ENCODE data around the gene GNB3.

Gene GNB3

GRCh38 chr12:6827982-6828780 lies 12.5 kb upstream of the GNB3 start, which contains the start of gene P3H3:
TSS of gene P3H3 (plus strand) at chr12:6828407. CDS start at chr12:6828441, 34 bp downstream.
- TF ChIP-seq CTCF (IDR thresholded peaks at IDR 0.05; ENCODE audit: unreplicated experiment in 3 of 3) = no peak
- peaks cover 44% of the 10 kb centered on the region for H3K4me1 Mint-ChIP-seq
- H3K36me3 Mint-ChIP-seq (ENCODE audit: low read depth) = peaks cover 22% of the 10 kb centered on the region
- H3K27ac Mint-ChIP-seq = peak within 1 kb of the TSS; percentile 98 to 99 (median 98)
- H3K9me3 Mint-ChIP-seq = no peaks in the 10 kb centered on the region
- H3K4me3 Mint-ChIP-seq = peak within 1 kb of the TSS; percentile 96 to 100 (median 97)
- peaks cover 3% of the 10 kb centered on the region for H3K27me3 Mint-ChIP-seq (ENCODE audit: low read depth)

- peaks cover 30% of the 10 kb centered on the region for H3K36me3 Mint-ChIP-seq (ENCODE audit: low read depth)
- peak overlapping the region; percentile 96 to 100 (median 97) for H3K4me3 Mint-ChIP-seq
- no peaks in the 10 kb centered on the region for H3K9me3 Mint-ChIP-seq
- no peak for TF ChIP-seq CTCF (IDR thresholded peaks at IDR 0.05; ENCODE audit: unreplicated experiment in 3 of 3)
- peak overlapping the region; percentile 94 to 99 (median 98) for H3K27ac Mint-ChIP-seq
- peaks cover 3% of the 10 kb centered on the region for H3K27me3 Mint-ChIP-seq (ENCODE audit: low read depth)
- H3K4me1 Mint-ChIP-seq = peaks cover 42% of the 10 kb centered on the region
Observed at GRCh38 chr12:6828781-6829535, 11.8 kb upstream of the GNB3 start.

- Mint-ChIP-seq H3K36me3 (ENCODE audit: low read depth) (peaks cover 35% of the 10 kb centered on the region), H3K4me1 (peaks cover 37% of the 10 kb centered on the region), H3K27me3 (ENCODE audit: low read depth) (peaks cover 3% of the 10 kb centered on the region), H3K9me3 (no peaks in the 10 kb centered on the region), H3K27ac (peak overlapping the region; percentile 94 to 99 (median 98)), H3K4me3 (peak overlapping the region; percentile 96 to 100 (median 97))
- TF ChIP-seq CTCF (IDR thresholded peaks at IDR 0.05; ENCODE audit: unreplicated experiment in 3 of 3) = peak in 1 of 3 experiments; percentile 10
Observed at GRCh38 chr12:6829536-6830220, 11.0 kb upstream of the GNB3 start.

GRCh38 chr12:6830286-6830890 lies 10.3 kb upstream of the GNB3 start:
- peaks cover 30% of the 10 kb centered on the region for H3K4me1 Mint-ChIP-seq
- H3K27me3 Mint-ChIP-seq (ENCODE audit: low read depth) = peaks cover 3% of the 10 kb centered on the region
- H3K36me3 Mint-ChIP-seq (ENCODE audit: low read depth) = peaks cover 38% of the 10 kb centered on the region
- H3K4me3 Mint-ChIP-seq = peak overlapping the region; percentile 96 to 100 (median 97)
- TF ChIP-seq CTCF (IDR thresholded peaks at IDR 0.05; ENCODE audit: unreplicated experiment in 3 of 3) = no peak
- H3K27ac Mint-ChIP-seq = peak overlapping the region; percentile 30 to 99 (median 70)
- H3K9me3 Mint-ChIP-seq = no peaks in the 10 kb centered on the region

GRCh38 chr12:6830999-6831398 lies 9.7 kb upstream of the GNB3 start:
- no peak for TF ChIP-seq CTCF (IDR thresholded peaks at IDR 0.05; ENCODE audit: unreplicated experiment in 3 of 3)
- Mint-ChIP-seq H3K4me3 (peak overlapping the region; percentile 64 to 100 (median 97)), H3K4me1 (peaks cover 24% of the 10 kb centered on the region), H3K9me3 (no peaks in the 10 kb centered on the region), H3K36me3 (ENCODE audit: low read depth) (peaks cover 41% of the 10 kb centered on the region), H3K27ac (peak overlapping the region; percentile 9 to 70 (median 30)), H3K27me3 (ENCODE audit: low read depth) (peaks cover 3% of the 10 kb centered on the region)
